Testis (tissue), 3 donors: ENCODE results near the gene SMG1. TPM values are rescaled to one million over a fixed set of nuclear protein-coding genes. Genes with fewer than 3 reads are reported as not detected.

ENCODE experiments used
- DNase-seq: peaks from one replicate; pipeline ENCODE4 v3.0.0-alpha.2; 2019
- H3K27ac ChIP-seq, 2 donors: fragments of 200-600 bp; sonication (generic); one replicate each; pipeline ENCODE4 v1.5.1; 2019
- H3K27me3 ChIP-seq: fragments of 200-600 bp; sonication (generic); one replicate; pipeline ENCODE4 v1.5.1; 2019
- H3K36me3 ChIP-seq: fragments of 200-600 bp; sonication (generic); one replicate; pipeline ENCODE4 v1.5.1; 2017; ENCODE audit warnings: low read depth; ENCODE audit errors: missing control alignments
- H3K4me1 ChIP-seq: fragments of 200-600 bp; sonication (generic); one replicate; pipeline ENCODE4 v1.5.1; 2019
- H3K4me3 ChIP-seq, 2 donors: fragments of 200-600 bp; sonication (generic); one replicate each; pipeline ENCODE4 v1.5.1; 2017 to 2019
- H3K9me3 ChIP-seq: fragments of 200-600 bp; sonication (generic); one replicate; pipeline ENCODE4 v1.5.1; 2017
- CTCF ChIP-seq, 3 experiments: fragments of 450-650 bp in 2 of 3; fragments of 200-600 bp in 1 of 3; sonication (generic) in 1 of 3; IDR thresholded peaks; one replicate each; pipeline ENCODE4 v1.5.1; 2016 to 2019; ENCODE audit warnings: antibody characterized with exemption in 3 of 3, mild to moderate bottlenecking in 2 of 3, moderate library complexity in 1 of 3
- POLR2A ChIP-seq: fragments of 450-650 bp; IDR thresholded peaks from one replicate; pipeline ENCODE4 v1.6.1; 2017; ENCODE audit warnings: antibody characterized with exemption, mild to moderate bottlenecking, moderate library complexity
- WGBS, 2 donors: methylation state at CpG; one replicate each; pipeline ENCODE4 v1.1.5; 2018; 5-methylcytosine and 5-hydroxymethylcytosine counted together
- intact Hi-C: fragments of 100-400 bp; cut with DNase I; formaldehyde crosslinking; loops from one replicate; pipeline ENCODE4 v1.15.1; 2023; ENCODE audit warnings: low total_unique reads
- polyA plus RNA-seq: library from polyadenylated mRNA; stranded (reverse); fragments of 350-450 nt; fragmentation: Illumina TruSeq; extraction: RNeasy Lipid Tissue Mini Kit (QIAGEN cat#74804); gene quantifications from one replicate; pipeline ENCODE4 v1.2.3, GENCODE V29; 2014; ENCODE audit warnings: low read depth, low replicate concordance; ENCODE audit not compliant: insufficient read depth
- total RNA-seq, 2 donors: library from RNA; depleted of rRNA; stranded (reverse); fragments of >200 nt; gene quantifications; one replicate each; pipeline ENCODE4 v1.2.3, GENCODE V29; 2016

The SMG1 gene
- total and polyA plus RNA-seq, 3 donors from 2014 or later = 32.3 to 138 (median 113) TPM

GRCh38 chr16:18942061-18942460 is 15.9 kb upstream of the SMG1 start:
- Histone ChIP-seq H3K27ac (no peak overlapping the region), H3K36me3 (no peaks in the 10 kb centered on the region), H3K9me3 (no peaks in the 10 kb centered on the region), H3K4me3 (no peak overlapping the region), H3K4me1 (no peaks in the 10 kb centered on the region), H3K27me3 (no peaks in the 10 kb centered on the region)
- WGBS, 2 donors = 44 to 50% methylated on average over 1 of the region's 1 CpG
- intact Hi-C loops = no loop called here
- no peak for TF ChIP-seq POLR2A
- no peak for TF ChIP-seq CTCF (IDR thresholded peaks at IDR 0.05)
- DNase-seq = no peak

GRCh38 chr16:18941471-18941870 is 15.3 kb upstream of the SMG1 start:
- DNase-seq = no peak
- intact Hi-C loops = no loop called here
- TF ChIP-seq POLR2A = no peak
- no peak for TF ChIP-seq CTCF (IDR thresholded peaks at IDR 0.05)

GRCh38 chr16:18938986-18939385 is 12.8 kb upstream of the SMG1 start:
- DNase-seq = no peak
- WGBS, 2 donors = 60 to 81% methylated on average over 9 of the region's 9 CpGs
- no peaks in the 10 kb centered on the region for H3K9me3 ChIP-seq
- H3K4me3 ChIP-seq = no peak overlapping the region
- no peaks in the 10 kb centered on the region for H3K36me3 ChIP-seq
- no peaks in the 10 kb centered on the region for H3K27me3 ChIP-seq
- H3K4me1 ChIP-seq = no peaks in the 10 kb centered on the region
- H3K27ac ChIP-seq = no peak overlapping the region
- no peak for TF ChIP-seq POLR2A
- no peak for TF ChIP-seq CTCF (IDR thresholded peaks at IDR 0.05)
- intact Hi-C loops = no loop called here

More at GRCh38 chr16:18941471-18941870, 15.3 kb upstream of the SMG1 start:
- H3K4me3 ChIP-seq = no peak overlapping the region
- no peaks in the 10 kb centered on the region for H3K36me3 ChIP-seq
- H3K27me3 ChIP-seq = no peaks in the 10 kb centered on the region
- H3K4me1 ChIP-seq = no peaks in the 10 kb centered on the region
- H3K9me3 ChIP-seq = no peaks in the 10 kb centered on the region
- H3K27ac ChIP-seq = no peak overlapping the region

GRCh38 chr16:18937390-18937789 is 11.2 kb upstream of the SMG1 start:
- Histone ChIP-seq H3K36me3 (no peaks in the 10 kb centered on the region), H3K4me3 (no peak overlapping the region), H3K9me3 (no peaks in the 10 kb centered on the region), H3K27ac (no peak overlapping the region), H3K27me3 (no peaks in the 10 kb centered on the region), H3K4me1 (no peaks in the 10 kb centered on the region)
- intact Hi-C loops = no loop called here
- DNase-seq = no peak
- TF ChIP-seq CTCF (IDR thresholded peaks at IDR 0.05) = no peak
- no peak for TF ChIP-seq POLR2A

GRCh38 chr16:18936727-18937340 is 10.6 kb upstream of the SMG1 start:
- Histone ChIP-seq H3K4me1 (no peaks in the 10 kb centered on the region), H3K9me3 (no peaks in the 10 kb centered on the region), H3K4me3 (no peak overlapping the region), H3K27ac (no peak overlapping the region), H3K27me3 (no peaks in the 10 kb centered on the region), H3K36me3 (no peaks in the 10 kb centered on the region)
- TF ChIP-seq POLR2A (no peak), CTCF (IDR thresholded peaks at IDR 0.05) (no peak)
- DNase-seq = no peak
- 82 to 92% methylated on average over 7 of the region's 7 CpGs for WGBS, 2 donors
- intact Hi-C loops = no loop called here
